ENCODE measurements around the gene ZNF814. TPM values are rescaled to one million over a fixed set of nuclear protein-coding genes. Genes with fewer than 3 reads are reported as not detected.
"Not testable (repeated sequence)": the region's sequence is repeated elsewhere in the genome, so short reads cannot be mapped to it uniquely, and the experiment has no call there.

Gene ZNF814
- total RNA-seq, 1 experiment from 2014 or later = 4.8 TPM

- in situ Hi-C loops (cut with HindIII; ENCODE audit: low pct_unique_long_range_greater_than_20kb, low sequenced_read_pairs) (no loop called here), intact Hi-C loops (cut with micrococcal nuclease; ENCODE audit: unreplicated experiment) (no loop called here)
- H3K9me3 ChIP-seq (ENCODE audit: control insufficient read depth, insufficient read depth, low read depth, low read length) = no peaks in the 10 kb centered on the region
- BruUV-seq (replicated peaks) = no TSS peak
- ATAC-seq (no peak), DNase-seq (ENCODE audit: low read depth, low spot score) (no peak)
- POLR2A ChIA-PET = no interaction called here
- no peak overlapping the region for H3K27ac ChIP-seq (ENCODE audit: low read length)
- TF ChIP-seq CTCF (IDR thresholded peaks at IDR 0.05) = no peak
- TF ChIP-seq REST (IDR thresholded peaks at IDR 0.05; ENCODE audit: insufficient read depth in 1 of 2, low read depth in 2 of 2, low read length in 1 of 2) = no peak
- TF ChIP-seq POLR2AphosphoS5 (IDR thresholded peaks at IDR 0.05; ENCODE audit: low read depth, low read length) = no peak
- TF ChIP-seq TCF7L2 (IDR thresholded peaks at IDR 0.05; ENCODE audit: low read depth, low read length) = no peak
- no peak for TF ChIP-seq SIN3A (IDR thresholded peaks at IDR 0.05; ENCODE audit: borderline replicate concordance, insufficient read depth, low read depth, low read length)
- CTCF ChIA-PET = no interaction called here
- no peaks in the 10 kb centered on the region; the same call in 1 of the 2 replicates for H3K36me3 ChIP-seq (ENCODE audit: control insufficient read depth, insufficient read depth, low read length)
- H3K4me3 ChIP-seq (ENCODE audit: low read depth in 2 of 2, low read length in 2 of 2) = no peak overlapping the region
- no peaks in the 10 kb centered on the region for H3K27me3 ChIP-seq (ENCODE audit: control insufficient read depth, insufficient read depth, low read length)
- no peaks in the 10 kb centered on the region for H3K4me1 ChIP-seq (ENCODE audit: control insufficient read depth, insufficient read depth, low read length)
Observed at GRCh38 chr19:57841122-57841763, 47.6 kb downstream of the ZNF814 start.

GRCh38 chr19:57838622-57839191, 50.1 kb downstream of the ZNF814 start:
- H3K36me3 ChIP-seq (ENCODE audit: control insufficient read depth, insufficient read depth, low read length); H3K27me3 ChIP-seq (ENCODE audit: control insufficient read depth, insufficient read depth, low read length); BruUV-seq (replicated peaks); H3K27ac ChIP-seq (ENCODE audit: low read length); in situ Hi-C loops (cut with HindIII; ENCODE audit: low pct_unique_long_range_greater_than_20kb, low sequenced_read_pairs); intact Hi-C loops (cut with micrococcal nuclease; ENCODE audit: unreplicated experiment); H3K9me3 ChIP-seq (ENCODE audit: control insufficient read depth, insufficient read depth, low read depth, low read length); DNase-seq (ENCODE audit: low read depth, low spot score); POLR2A ChIA-PET; CTCF ChIA-PET; H3K4me1 ChIP-seq (ENCODE audit: control insufficient read depth, insufficient read depth, low read length); ATAC-seq; H3K4me3 ChIP-seq (ENCODE audit: low read depth in 2 of 2, low read length in 2 of 2): not testable (repeated sequence)

- DNase-seq (ENCODE audit: low read depth, low spot score); H3K4me1 ChIP-seq (ENCODE audit: control insufficient read depth, insufficient read depth, low read length); H3K36me3 ChIP-seq (ENCODE audit: control insufficient read depth, insufficient read depth, low read length); CTCF ChIA-PET; H3K27me3 ChIP-seq (ENCODE audit: control insufficient read depth, insufficient read depth, low read length); BruUV-seq (replicated peaks); POLR2A ChIA-PET; H3K4me3 ChIP-seq (ENCODE audit: low read depth in 2 of 2, low read length in 2 of 2); in situ Hi-C loops (cut with HindIII; ENCODE audit: low pct_unique_long_range_greater_than_20kb, low sequenced_read_pairs); intact Hi-C loops (cut with micrococcal nuclease; ENCODE audit: unreplicated experiment); ATAC-seq; H3K27ac ChIP-seq (ENCODE audit: low read length); H3K9me3 ChIP-seq (ENCODE audit: control insufficient read depth, insufficient read depth, low read depth, low read length): not testable (repeated sequence)
Observed at GRCh38 chr19:57836991-57837390, 51.8 kb downstream of the ZNF814 start.
